22Rv1 (cell line): Measurements from ENCODE around the gene EDN2.

Experiments used
- ZFX ChIP-seq: fragments of 450-650 bp; IDR thresholded peaks from 2 replicates; pipeline ENCODE4 v1.6.1; 2017; ENCODE audit warnings: antibody characterized with exemption, borderline replicate concordance
- TF ChIP-seq, protein P1 (sequence below): fragments of 450-650 bp; IDR thresholded peaks from 2 replicates; pipeline ENCODE4 v1.5.1; 2017; ENCODE audit warnings: mild to moderate bottlenecking

DNA sequence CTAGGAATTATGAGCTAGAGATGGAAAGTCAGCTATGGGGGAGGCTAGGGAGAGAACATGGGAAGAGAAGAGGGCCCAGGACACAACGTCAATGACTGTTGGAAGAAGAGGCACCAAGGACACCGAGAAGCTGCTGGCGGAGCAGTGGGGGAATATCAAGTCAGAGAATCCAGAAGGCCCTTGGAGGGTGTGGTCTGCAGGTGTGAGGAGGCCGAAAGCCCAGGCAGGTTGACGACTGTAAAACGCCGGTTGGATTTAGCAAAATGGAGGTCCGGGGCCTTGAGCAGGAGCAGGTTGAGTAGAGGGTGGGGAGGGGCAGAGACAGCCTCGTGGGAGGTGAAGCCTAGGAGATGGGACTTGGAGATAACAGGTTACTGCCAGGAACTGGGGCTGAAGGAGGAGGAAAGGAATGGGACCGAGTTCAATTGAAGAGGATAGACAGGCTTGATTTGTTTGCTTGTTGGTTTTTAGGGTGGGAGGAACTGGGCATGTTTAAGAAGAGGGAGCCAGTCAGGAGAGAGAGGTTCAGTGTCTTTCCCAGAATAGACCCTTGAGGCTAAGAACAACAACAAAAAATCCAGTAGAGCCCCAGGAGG, 35.1 kb downstream of the EDN2 start:
- TF ChIP-seq, protein P1, sequence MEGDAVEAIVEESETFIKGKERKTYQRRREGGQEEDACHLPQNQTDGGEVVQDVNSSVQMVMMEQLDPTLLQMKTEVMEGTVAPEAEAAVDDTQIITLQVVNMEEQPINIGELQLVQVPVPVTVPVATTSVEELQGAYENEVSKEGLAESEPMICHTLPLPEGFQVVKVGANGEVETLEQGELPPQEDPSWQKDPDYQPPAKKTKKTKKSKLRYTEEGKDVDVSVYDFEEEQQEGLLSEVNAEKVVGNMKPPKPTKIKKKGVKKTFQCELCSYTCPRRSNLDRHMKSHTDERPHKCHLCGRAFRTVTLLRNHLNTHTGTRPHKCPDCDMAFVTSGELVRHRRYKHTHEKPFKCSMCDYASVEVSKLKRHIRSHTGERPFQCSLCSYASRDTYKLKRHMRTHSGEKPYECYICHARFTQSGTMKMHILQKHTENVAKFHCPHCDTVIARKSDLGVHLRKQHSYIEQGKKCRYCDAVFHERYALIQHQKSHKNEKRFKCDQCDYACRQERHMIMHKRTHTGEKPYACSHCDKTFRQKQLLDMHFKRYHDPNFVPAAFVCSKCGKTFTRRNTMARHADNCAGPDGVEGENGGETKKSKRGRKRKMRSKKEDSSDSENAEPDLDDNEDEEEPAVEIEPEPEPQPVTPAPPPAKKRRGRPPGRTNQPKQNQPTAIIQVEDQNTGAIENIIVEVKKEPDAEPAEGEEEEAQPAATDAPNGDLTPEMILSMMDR = no peak
- TF ChIP-seq ZFX = no peak
